ENCODE data around the gene RRP36.

DNA sequence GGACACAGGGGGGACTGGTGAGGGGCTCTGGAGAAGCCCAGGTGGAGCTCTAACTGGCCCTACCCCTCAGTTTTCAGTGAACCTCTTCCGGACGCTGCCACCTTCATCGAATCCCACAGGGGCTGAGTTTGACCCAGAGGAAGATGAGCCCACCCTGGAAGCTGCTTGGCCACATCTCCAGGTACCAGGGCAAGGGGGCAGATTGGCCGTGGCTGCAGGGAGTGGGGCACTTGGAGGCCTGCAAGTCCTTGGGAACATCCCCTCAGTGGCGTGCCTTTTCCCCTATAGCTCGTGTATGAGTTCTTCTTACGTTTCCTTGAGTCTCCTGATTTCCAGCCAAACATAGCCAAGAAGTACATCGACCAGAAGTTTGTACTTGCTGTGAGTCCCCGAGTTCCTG lies 14.3 kb upstream of the RRP36 start:
- TF ChIP-seq, protein P1, sequence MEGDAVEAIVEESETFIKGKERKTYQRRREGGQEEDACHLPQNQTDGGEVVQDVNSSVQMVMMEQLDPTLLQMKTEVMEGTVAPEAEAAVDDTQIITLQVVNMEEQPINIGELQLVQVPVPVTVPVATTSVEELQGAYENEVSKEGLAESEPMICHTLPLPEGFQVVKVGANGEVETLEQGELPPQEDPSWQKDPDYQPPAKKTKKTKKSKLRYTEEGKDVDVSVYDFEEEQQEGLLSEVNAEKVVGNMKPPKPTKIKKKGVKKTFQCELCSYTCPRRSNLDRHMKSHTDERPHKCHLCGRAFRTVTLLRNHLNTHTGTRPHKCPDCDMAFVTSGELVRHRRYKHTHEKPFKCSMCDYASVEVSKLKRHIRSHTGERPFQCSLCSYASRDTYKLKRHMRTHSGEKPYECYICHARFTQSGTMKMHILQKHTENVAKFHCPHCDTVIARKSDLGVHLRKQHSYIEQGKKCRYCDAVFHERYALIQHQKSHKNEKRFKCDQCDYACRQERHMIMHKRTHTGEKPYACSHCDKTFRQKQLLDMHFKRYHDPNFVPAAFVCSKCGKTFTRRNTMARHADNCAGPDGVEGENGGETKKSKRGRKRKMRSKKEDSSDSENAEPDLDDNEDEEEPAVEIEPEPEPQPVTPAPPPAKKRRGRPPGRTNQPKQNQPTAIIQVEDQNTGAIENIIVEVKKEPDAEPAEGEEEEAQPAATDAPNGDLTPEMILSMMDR (IDR thresholded peaks at IDR 0.05), result no peak
- no peak for TF ChIP-seq POLR2A (IDR thresholded peaks at IDR 0.05)
